Activated CD8-positive, alpha-beta T cell treated with anti-CD3 and anti-CD28 coated beads for 36 hours (primary cell): Measurements from ENCODE around the gene LRRC8A. TPM values are rescaled to one million over a fixed set of nuclear protein-coding genes. Genes with fewer than 3 reads are reported as not detected.
A peak's percentile ranks its signal among the peaks of the same experiment; 100 is the strongest.

Experiments
- ATAC-seq: fragments of 200-7000 bp; cut with Tn5 transposase; one replicate; pipeline ENCODE4 v1.10.0; 2021; ENCODE audit warnings: mild to moderate bottlenecking, moderate library complexity
- CTCF ChIA-PET: fragments of 350-600 bp; sonication (Branson Sonifier 250); formaldehyde crosslinking; loops from one replicate; lab custom pipeline; 2021; ENCODE audit warnings: antibody characterized with exemption; lab: Charles Lee
- POLR2A ChIA-PET: fragments of 350-600 bp; sonication (Branson Sonifier 250); formaldehyde crosslinking; loops from one replicate; lab custom pipeline; 2021; ENCODE audit warnings: antibody characterized with exemption; lab: Charles Lee
- DNase-seq: peaks from one replicate; pipeline ENCODE4 v3.0.0-alpha.2; 2020
- H3K27ac Mint-ChIP-seq: one replicate; pipeline ENCODE4 v1.8.0; 2021; ENCODE audit warnings: mild to moderate bottlenecking, mixed read lengths
- H3K27me3 Mint-ChIP-seq: one replicate; pipeline ENCODE4 v1.8.0; 2021; ENCODE audit warnings: mixed read lengths
- H3K36me3 Mint-ChIP-seq: one replicate; pipeline ENCODE4 v1.8.0; 2021; ENCODE audit warnings: low read depth, mixed read lengths
- H3K4me1 Mint-ChIP-seq: one replicate; pipeline ENCODE4 v1.8.0; 2021; ENCODE audit warnings: low read depth, mixed read lengths
- H3K4me3 Mint-ChIP-seq: one replicate; pipeline ENCODE4 v1.8.0; 2021; ENCODE audit warnings: mild to moderate bottlenecking, moderate library complexity, mixed read lengths
- H3K9me3 Mint-ChIP-seq: one replicate; pipeline ENCODE4 v1.8.0; 2021; ENCODE audit warnings: mixed read lengths
- intact Hi-C: fragments of 100-400 bp; cut with micrococcal nuclease; formaldehyde crosslinking; loops from one replicate; pipeline ENCODE4 v1.10.0; 2022
- total RNA-seq, 2 experiments: library from RNA; stranded (reverse); gene quantifications; one replicate each; pipeline ENCODE4 v1.2.3, GENCODE V29; 2021
- TF ChIP-seq, protein P1 (sequence below): fragments of 200-600 bp; IDR thresholded peaks from one replicate; pipeline ENCODE4 v1.8.0; 2022; ENCODE audit warnings: antibody characterized with exemption, mild to moderate bottlenecking

Gene LRRC8A
- total RNA-seq, 2 experiments from 2014 or later = 15.1 to 16.2 TPM

DNA sequence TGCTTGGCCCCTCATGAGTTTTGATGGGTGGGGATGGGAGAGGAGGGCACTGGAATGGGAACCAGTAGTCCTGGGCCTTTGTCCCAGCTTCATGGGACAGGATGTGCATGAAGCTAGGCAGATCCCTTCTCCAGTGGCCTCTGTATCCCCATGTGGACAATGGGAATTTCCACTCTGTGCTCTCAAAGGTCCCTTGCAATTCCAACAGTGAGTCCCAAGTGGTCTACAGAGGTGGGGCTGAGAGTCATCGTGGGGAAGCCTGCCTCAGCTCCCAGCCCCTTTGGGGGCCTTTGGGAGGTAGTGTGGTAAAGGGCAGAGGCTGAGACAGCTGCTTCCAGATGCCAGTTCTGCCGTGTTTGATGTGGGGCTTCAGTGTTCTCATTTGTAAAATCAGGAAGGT lies 37.0 kb downstream of the LRRC8A start:
- Mint-ChIP-seq H3K36me3 (peaks cover 9% of the 10 kb centered on the region), H3K27me3 (no peaks in the 10 kb centered on the region), H3K27ac (peak overlapping the region; percentile 12), H3K9me3 (no peaks in the 10 kb centered on the region), H3K4me1 (peaks cover 18% of the 10 kb centered on the region), H3K4me3 (no peak overlapping the region)
- DNase-seq (no peak), ATAC-seq (no peak)
- TF ChIP-seq, protein P1, sequence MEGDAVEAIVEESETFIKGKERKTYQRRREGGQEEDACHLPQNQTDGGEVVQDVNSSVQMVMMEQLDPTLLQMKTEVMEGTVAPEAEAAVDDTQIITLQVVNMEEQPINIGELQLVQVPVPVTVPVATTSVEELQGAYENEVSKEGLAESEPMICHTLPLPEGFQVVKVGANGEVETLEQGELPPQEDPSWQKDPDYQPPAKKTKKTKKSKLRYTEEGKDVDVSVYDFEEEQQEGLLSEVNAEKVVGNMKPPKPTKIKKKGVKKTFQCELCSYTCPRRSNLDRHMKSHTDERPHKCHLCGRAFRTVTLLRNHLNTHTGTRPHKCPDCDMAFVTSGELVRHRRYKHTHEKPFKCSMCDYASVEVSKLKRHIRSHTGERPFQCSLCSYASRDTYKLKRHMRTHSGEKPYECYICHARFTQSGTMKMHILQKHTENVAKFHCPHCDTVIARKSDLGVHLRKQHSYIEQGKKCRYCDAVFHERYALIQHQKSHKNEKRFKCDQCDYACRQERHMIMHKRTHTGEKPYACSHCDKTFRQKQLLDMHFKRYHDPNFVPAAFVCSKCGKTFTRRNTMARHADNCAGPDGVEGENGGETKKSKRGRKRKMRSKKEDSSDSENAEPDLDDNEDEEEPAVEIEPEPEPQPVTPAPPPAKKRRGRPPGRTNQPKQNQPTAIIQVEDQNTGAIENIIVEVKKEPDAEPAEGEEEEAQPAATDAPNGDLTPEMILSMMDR = no peak
- intact Hi-C loops = no loop called here
- CTCF ChIA-PET = interaction anchor here (0.6 to 2.8 kb wide), 4 partner anchors 8 to 11 kb away, joined by 3 to 13 read pairs (median 3); no protein-coding TSS in a partner anchor
- POLR2A ChIA-PET = interaction anchor here (0.8 kb wide), 1 partner anchor 13 kb away, joined by 3 read pairs; no protein-coding TSS in a partner anchor

DNA sequence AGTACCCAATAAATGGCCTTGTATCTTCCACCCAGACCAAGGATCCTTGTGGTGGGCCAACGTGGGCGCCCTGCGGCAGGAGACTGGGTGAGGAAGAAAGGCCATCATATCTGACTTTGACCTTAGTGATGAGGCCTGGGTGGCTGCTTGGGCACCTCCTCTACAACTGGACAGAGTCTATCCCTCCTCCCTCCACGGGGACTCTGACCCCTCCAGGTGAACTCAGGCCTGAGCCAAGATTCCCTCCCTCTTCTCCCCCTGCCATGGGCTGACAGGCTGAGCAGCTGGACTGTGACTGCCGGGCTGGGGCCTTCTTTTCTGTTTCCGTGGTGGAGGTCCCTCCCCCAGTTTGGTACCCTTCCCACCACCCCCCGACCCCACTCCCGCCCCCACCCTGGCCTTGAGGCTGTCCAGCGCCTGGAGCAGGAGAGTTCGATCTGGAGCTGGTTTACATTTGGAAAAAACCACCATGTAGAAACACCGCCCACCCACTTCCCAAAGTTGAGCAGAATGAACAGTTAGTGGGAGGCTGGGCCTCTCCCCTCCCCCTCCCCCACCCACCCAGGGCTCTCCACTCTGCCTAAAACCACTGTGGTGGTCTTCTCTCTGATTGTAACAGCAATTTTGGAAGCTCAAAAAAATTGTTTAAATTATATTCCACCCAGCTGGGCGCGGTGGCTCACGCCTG lies 37.6 kb downstream of the LRRC8A start:
- no peak for DNase-seq
- POLR2A ChIA-PET = interaction anchor here (0.8 kb wide), 1 partner anchor 14 kb away, joined by 3 read pairs; no protein-coding TSS in a partner anchor
- H3K36me3 Mint-ChIP-seq = peaks cover 9% of the 10 kb centered on the region
- H3K4me3 Mint-ChIP-seq = no peak overlapping the region
- H3K27me3 Mint-ChIP-seq = no peaks in the 10 kb centered on the region
- TF ChIP-seq, protein P1 = no peak
- CTCF ChIA-PET = interaction anchor here (0.9 to 2.8 kb wide), 3 partner anchors 8 to 100 kb away, joined by 3 to 13 read pairs (median 3); no protein-coding TSS in a partner anchor
- intact Hi-C loops = no loop called here
- no peak for ATAC-seq
- H3K9me3 Mint-ChIP-seq = no peaks in the 10 kb centered on the region
- H3K27ac Mint-ChIP-seq = peak overlapping the region; percentile 12
- H3K4me1 Mint-ChIP-seq = peaks cover 13% of the 10 kb centered on the region

DNA sequence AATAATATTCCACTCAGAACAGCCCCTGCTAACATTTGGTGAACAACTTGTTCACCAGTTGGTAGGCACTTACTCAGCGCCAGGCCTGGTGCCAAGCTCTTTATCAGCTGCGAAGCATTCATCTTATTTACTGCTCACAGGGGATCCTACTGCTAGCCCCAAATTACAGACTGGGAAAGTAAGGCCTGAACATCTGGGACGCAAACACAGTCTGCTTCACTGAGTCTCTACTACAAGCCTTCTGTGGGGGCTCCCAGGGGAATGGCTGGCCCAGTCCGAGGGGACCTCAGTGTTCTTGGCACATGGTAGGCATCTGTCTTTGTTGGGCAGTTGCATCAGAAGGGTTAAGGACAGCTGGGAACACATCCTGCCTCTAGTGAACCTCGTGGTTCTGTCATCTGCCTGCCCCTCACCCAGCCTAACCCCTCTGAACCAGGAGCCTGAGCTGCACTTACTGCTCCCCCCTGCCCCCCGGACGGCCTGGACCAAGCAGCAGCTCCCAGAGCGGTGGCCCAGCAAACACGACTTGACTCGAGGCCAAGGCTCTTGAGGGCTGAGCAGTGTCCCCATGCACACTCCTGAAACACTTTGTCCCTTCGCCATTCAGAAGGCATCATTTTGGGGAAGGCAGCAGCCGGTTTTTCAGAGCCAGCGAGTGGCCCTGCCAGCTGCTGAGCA lies 38.6 kb downstream of the LRRC8A start, which contains the start of gene PHYHD1:
Gene PHYHD1, plus strand, starts transcription at position 602 of the 678 bp plus-strand sequence. CDS start 1,342 bp downstream, outside the sequence.
- TF ChIP-seq, protein P1 = no peak
- ChIA-PET CTCF (interaction anchor here (0.9 to 2.8 kb wide), 2 partner anchors 8 to 101 kb away, joined by 3 to 13 read pairs; no protein-coding TSS in a partner anchor), POLR2A (interaction anchor here (1.4 kb wide), 1 partner anchor 19 kb away, joined by 3 read pairs; no protein-coding TSS in a partner anchor)
- peaks cover 9% of the 10 kb centered on the region for H3K36me3 Mint-ChIP-seq
- H3K9me3 Mint-ChIP-seq = no peaks in the 10 kb centered on the region
- H3K4me3 Mint-ChIP-seq = no peak within 1 kb of the TSS
- peaks cover 10% of the 10 kb centered on the region for H3K4me1 Mint-ChIP-seq
- DNase-seq (no peak), ATAC-seq (no peak)
- no peak within 1 kb of the TSS for H3K27ac Mint-ChIP-seq
- H3K27me3 Mint-ChIP-seq = no peaks in the 10 kb centered on the region
- intact Hi-C loops = no loop called here

- no peaks in the 10 kb centered on the region for H3K27me3 Mint-ChIP-seq
- ChIA-PET CTCF (interaction anchor here (8.4 kb wide), 1 partner anchor 60 kb away, joined by 157 read pairs; no protein-coding TSS in a partner anchor), POLR2A (interaction anchor here (0.9 to 1.6 kb wide), 3 partner anchors 21 to 103 kb away, joined by 3 to 5 read pairs (median 3); partner anchors contain the start of genes KYAT1 and LRRC8A)
- no peak overlapping the region for H3K27ac Mint-ChIP-seq
- H3K36me3 Mint-ChIP-seq = peaks cover 1% of the 10 kb centered on the region
- peaks cover 10% of the 10 kb centered on the region for H3K4me1 Mint-ChIP-seq
- H3K9me3 Mint-ChIP-seq = no peaks in the 10 kb centered on the region
- intact Hi-C loops = no loop called here
- ATAC-seq (peak; percentile 88), DNase-seq (peak; percentile 53)
- TF ChIP-seq, protein P1 = no peak
- no peak overlapping the region for H3K4me3 Mint-ChIP-seq
Observed at GRCh38 chr9:128921881-128922763, 40.2 kb downstream of the LRRC8A start.
